ENCODE data around the gene BTG3.

BTG3 gene, protein sequence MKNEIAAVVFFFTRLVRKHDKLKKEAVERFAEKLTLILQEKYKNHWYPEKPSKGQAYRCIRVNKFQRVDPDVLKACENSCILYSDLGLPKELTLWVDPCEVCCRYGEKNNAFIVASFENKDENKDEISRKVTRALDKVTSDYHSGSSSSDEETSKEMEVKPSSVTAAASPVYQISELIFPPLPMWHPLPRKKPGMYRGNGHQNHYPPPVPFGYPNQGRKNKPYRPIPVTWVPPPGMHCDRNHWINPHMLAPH

DNA sequence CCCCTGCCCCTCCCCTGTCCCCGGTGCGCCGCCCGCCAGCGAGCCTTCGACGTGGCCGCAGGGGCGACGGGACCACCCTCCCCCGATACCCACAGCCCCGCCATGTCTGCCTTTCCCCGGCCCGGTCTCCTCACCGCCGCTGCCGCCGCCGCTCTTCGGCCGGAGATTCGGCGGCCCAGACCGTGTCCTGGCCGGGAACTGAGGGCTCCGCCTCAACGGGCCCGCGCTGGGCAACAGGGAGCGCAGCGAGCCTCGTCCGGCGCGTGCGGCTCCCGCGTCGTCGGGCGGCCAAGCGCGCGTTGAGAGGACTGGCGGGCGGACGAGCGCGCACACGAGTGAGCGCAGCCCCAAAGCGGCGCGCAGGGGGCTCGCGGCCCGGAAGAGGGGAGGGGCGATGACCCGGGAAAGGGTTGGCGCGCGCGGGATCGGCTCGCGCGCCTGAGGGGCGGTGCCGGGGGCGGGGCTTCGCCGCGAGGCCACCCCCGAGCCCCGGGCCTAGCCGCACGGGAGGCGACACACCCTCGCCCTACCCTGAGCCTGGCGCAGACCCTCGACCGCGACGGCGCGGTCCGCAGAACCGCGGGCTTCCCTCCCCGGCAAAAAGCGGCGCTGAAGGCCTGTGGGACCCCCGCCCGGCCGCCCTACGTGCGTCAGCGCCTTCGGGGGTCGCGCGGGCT is at the start of gene BTG3:
BTG3 (minus strand) TSS at position 337 of the 677 bp plus-strand sequence. CDS start 3,757 bp downstream, outside the sequence.
- peak; percentile 51 to 73 (median 60) for DNase-seq

DNA sequence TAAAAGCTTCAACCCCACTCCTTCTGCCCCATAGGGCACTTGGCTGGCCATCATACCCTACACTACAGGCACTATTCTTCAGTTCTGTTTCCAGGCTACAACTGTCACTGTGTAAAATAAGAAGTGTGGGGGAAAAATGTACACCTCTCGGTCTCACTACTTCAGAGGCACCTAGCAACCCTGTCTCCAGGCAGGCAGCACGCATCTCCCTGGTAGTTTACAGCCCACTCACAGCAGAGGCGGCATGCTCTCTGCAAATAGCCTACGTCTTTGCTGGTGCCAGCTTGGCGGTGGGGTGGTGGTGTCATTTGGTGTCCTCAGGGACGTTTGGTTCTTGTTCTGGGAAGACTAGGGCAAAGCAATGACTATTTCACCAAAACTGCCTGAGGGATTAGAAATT is 48.2 kb upstream of the BTG3 start:
- DNase-seq: no peak

DNA sequence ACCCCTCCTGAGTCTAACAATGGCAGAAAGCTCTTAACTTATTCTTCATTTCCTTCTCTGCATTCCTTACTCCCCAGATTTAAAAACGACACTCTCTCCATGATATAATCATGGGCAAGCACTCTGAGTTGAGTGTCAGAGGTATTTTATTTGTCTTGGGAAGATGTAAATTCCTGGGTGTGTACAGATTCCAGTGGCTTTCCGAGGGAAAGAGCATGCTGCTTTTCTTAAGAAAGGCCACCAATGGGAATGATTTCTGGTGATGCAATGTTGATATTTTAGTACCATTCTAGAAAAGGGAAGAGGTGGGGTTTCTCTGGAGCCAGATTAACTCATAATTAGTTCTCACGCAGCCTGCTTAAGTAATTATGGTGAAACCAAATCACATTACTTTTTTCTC is 47.8 kb upstream of the BTG3 start:
- no peak for DNase-seq

DNA sequence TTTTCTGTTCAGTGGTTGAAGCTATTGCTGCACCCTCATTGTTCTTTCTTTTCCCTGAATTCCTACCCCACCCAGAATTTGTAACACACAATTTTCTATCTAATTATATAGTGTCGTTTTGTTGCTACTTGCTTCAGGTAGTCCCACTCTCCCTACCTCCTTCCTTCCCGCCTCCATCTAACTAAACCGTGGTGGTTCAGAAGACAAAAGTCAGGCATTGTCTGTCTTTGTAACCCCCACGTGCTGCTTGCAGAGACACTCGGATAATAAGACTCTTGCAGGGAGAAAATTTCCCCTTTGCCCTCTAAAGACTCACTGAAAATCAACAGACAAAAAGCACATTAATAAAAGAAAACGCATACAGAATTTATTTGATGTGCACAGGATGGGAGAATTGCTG is 46.2 kb upstream of the BTG3 start:
- DNase-seq: no peak

DNA sequence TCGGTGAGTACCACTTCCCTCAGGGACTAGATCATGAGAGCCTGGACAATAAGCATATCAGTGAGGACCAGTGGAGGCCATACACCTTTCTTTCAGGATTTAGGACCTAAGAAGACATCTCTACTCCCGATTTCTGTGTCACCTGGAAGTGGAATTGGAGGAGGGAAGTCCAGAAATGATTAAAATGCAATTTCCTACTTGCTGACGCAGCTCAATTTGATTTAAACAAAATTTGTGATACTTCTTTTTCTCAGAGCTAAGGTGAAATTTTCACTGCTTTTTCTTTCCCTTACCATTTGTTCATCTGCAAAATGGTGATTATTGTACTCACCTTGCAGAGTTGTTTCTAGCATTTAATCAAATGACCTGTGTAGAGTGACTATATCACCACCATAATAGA is 38.8 kb upstream of the BTG3 start:
- no peak for DNase-seq

DNA sequence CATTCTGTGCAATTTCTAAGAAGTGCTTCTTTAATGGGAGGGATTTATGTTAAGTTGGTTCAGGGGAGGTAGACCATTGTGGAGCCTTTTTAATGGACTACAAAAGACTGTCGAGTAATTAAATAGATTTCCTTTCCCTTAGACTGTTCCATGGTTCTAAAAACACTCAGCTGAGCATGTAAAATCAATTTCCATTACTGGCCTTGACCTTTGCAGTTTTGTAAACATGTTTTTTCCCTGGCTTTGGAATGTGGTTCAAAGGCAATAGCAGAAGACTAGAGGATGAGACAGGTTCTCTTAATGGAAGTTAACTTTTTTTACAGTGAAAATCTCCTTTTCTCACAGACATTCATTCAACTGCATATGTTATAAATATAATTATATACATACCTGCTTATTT is 37.6 kb upstream of the BTG3 start:
- DNase-seq: no peak

DNA sequence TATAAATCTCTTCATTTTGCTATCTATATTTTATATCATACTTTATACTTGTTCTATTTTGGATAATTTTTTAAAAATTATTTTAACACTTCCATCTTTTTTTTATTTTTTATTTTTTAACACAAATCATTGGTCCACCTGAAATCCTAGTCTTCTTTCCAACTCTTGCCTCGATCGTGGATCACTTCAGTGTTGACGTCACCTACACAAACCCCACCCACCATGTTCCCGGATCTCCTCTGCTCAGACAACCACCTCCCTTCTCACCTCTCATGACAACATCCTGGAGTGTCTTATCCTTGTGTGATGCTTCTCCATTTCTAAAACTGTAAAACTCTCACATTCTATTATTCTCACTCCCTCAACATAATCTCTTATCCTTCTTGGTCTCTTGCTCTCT is 34.1 kb upstream of the BTG3 start:
- no peak for DNase-seq

DNA sequence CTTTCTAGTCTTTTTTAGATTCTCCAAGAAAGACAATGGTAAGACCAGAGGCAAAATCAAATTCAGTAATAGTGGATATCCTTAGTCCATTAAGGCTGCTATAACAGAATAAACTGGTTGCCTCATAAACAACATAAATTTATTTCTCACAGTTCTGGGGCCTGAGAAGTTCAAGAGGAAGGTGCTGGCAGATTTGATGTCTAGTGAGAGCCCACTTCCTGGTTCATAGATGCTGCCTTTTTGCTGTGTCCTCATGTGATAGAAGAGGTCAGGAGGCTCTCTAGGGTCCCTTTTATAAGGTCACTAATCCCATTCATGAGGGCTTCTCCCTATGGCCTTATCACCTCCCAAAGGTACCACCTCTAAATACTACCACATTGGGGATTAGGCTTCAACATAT is 31.5 kb upstream of the BTG3 start:
- DNase-seq: no peak

DNA sequence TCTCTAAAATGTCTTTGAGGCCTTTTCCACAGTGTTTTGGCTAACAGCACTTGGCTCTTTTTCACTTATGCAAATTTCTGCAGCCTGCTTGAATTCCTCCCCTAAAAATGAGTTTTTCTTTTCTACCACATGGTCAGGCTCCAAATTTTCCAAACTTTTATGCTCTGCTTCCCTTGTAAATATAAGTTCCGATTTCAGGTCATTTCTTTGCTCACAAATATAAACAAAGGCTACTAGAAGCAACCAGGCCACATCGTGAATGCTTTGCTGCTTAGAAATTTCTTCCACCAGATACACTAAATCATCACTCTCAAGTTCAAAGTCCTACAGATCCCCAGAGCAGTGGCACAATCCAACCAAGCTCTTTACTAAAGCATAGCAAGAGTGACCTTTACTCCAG is 28.1 kb upstream of the BTG3 start:
- DNase-seq: no peak

DNA sequence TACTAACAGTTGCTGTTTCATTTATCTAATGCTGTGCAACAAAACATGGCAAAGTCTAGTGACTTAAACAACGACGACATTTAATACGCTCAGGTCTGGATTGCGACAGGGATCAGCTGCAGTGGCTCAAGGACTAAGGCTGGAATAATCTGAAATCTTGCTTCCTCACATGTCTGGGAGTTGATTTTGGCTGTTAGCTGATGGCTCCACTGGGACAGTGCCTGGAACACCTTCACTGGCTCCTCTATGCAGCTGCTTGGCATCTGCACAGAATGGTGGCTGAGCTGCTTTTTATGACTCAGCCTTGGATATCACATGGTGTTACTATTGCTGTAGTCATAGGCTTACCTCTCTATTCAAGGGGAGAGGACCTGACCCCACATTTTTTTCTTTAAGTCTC is 24.0 kb upstream of the BTG3 start:
- DNase-seq: no peak

DNA sequence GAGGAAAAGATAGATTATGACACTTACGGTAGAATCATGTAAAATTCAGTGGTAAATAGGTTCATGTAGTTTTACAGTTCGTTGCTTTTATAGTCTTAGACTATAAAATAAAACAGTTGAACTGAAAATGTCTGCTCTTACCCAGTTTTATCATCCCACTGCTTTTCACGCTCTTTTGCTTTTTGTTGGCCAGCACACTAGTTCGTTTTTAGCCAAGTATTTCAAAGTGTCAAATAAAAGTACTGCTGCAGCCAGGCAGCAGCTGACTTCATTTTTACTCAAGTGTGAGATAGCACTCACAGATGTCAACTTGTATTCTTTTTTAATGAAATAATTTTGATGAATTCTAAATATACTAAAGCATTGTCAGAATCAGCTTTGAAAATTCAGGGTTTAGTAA is 18.5 kb upstream of the BTG3 start:
- DNase-seq: no peak

DNA sequence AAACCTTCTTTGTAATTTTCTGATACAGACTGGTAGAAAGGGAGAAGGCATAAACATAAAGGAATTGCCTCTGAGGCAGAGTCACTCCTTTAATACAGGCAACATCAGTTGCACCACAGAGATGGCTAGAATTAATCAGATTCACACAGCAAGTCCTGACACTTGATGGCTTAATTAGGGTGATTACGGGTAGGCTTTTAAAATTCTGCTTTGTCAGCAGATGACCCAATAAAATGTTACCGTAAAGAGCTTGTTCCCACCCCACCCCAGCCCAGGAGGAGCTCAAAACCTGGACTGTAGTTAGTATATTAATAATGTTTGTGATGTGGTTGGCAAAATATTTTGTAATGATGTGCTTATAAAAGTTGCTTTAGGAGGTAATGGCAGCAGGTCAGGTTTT is 9.3 kb upstream of the BTG3 start:
- no peak for DNase-seq

DNA sequence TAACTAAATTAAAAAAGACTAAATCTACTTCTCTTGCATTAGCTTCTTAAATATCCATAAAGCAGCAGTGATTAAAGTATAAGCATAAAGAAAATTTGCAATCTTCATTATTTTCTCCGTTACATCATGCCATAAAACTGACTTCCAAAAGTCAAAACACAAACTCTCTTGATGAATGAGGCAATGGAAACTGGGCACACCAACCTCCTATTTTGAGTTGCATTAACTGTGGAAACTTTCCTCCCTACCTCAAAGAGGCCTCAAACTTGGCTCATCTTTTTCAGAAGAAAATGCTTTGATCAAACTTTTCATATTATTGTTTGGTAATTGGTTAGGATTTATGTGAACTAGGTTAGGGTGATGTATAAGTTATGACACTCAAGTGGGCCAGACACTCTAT is 4.1 kb upstream of the BTG3 start:
- DNase-seq: no peak

DNA sequence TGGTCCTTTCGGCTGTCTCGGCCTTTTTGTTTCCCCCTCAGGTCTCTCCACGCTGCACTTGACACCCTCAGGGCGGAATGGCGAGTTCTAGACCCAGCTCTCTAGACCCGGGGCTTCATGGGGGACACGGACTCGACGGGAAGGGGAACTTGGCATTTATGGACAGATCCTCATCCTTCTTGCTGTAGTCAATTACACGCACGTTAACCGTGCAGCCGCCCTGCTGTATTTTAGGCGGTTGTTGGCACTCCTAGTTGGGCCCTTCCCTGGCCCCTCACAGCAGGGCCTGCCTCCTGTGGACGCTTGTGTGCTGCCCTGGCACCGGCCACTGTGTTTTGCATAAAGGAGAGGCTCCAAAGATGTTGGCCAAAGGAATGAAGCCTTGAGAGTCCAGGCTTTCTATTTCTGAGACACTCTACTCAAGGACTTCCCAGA is 558 bp upstream of the BTG3 start:
- peak in 1 of 4 experiments; percentile 9 for DNase-seq

DNA sequence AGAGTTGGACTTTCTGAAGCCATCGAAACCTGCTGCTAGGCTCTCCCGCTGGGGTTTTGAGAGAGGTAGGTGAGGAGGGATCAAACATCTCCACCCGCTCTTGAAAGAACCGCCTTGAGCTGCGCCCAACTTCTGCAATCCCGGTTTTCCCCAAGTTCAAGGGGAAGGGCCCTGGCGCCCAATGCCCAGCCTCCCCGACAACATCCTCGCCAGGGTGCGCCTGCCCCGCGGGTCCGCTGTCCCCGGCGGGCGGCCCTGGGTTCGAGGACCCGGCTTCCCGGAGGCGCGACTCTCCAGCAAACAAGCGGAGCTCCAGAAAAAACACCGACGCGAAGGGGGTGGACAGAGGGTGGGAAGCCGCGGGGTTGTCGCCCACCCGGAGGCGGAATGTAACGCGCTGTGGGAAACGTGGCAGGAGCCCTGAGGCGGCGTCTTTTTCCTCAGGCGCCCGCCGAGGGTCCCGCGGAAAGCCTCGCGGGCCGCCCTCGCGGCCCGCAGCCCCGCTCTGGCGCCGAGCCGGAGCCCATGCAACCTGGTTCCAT is 607 bp downstream of the BTG3 start:
- DNase-seq: peak in 1 of 4 experiments; percentile 17

DNA sequence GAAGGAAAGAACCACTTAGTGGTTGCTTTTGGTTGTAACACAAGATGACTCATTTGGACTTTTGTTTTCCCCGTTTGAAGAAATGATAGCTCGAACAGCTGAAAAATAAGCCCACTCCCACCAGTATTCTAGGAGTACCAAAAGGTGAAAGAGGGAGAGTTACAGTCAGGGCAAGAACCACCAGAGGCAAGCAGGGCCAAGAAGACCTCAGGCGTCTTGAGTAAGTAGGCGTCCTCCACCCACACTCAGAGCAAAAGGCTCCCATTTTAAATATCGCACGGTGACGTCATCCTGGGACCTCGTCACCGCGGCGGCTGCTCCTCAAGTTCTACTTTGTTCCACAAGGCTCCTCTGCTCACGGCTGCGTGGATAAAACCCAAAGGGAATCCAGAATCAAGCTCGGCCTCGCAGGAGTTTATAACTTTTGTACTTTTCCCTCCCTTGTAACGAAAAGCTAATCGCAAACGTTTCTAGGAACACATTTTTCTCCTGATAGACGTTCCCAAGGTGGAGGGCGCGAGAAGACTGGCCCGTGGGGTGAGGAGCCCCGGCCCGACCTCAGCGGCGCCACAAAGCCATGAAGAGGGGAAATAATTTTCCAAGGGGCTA is 1.2 kb downstream of the BTG3 start:
- DNase-seq: peak; percentile 23 to 51 (median 40)

DNA sequence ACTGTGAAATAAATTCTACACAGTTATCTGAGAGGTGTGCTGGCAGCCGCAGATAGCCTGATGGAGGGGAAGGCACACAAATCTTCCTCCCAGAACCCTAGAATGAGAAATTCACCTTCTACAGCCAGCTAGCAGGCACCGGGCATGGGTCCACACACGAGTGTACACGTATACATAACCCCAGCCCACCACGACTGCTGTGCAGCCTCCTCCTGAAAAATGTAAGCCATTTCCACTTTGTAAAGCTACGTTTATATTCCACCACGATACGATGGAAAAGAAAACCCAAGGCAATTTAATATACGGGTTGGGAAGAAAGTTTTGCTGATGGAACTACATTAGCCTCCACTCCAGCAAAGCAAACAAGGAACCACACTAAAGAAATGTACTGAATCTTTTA is 1.8 kb downstream of the BTG3 start:
- DNase-seq: no peak

DNA sequence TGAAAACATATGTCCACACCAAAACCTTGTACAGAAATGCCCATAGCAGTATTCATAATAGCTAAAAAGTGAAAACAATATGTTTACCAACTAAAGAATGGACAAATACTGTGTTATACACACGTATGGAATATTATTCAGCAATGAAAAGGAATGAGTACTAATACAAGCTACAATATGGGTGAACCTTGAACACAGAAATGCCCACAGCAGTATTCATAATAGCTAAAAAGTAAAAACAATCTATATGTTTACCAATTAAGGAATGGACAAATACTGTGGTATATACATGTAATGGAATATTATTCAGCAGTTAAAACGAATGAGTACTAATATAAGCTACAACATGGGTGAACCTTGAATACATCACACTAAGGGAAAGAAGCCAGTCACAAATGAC is 3.0 kb downstream of the BTG3 start:
- DNase-seq: no peak

DNA sequence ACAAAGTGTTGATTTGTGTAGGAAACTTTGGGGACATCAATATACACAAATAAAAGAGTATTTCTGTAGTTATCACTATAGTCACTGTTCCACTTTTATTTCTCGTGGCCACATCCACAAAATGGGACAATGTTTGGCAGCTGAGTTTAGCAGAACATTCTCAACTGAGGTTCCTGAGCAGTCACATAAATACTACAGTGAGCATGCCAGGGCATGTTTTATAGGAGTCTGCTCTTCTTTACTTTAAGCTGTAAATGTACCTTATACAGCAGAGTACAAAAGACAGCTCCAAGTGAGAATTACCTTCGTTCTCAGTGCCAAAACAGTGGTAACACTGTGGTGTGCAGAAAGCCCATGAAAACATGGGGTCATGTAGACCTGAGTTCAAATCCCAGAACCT is 5.0 kb downstream of the BTG3 start:
- no peak for DNase-seq

DNA sequence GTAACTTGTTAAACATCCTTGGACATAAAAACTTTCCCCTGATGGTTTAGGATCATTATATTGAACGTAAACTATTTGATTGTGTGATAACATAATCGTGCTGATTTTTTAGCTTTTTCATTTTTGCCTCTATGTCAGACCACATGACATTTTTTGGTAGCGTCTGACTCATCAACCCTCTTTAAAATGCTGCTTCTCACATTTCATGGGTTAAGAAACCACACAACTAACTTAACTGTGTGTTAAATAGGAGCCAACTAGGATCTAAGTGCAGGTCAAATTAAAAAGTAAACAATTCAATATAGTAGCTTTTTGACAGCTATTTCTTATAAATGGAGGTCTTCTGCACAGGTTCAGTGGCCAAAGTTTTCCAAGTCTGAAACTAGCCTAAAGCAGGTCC is 9.8 kb downstream of the BTG3 start:
- DNase-seq: no peak

DNA sequence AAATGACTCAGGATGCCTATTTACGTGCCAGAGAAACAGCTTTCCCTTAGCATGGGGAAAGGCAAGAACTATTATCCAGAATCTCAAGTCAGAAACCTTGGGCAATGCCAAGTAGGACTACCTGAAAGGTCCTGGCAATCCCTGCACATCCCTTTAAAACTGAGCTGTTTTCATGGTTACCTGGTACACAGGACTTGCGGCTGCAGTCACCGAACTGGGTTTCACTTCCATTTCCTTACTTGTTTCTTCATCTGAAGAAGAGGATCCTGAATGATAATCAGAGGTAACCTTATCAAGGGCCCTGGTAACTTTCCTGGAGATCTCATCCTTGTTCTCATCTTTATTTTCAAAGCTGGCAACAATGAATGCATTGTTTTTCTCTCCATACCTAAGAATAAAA is 14.3 kb downstream of the BTG3 start:
- no peak for DNase-seq

DNA sequence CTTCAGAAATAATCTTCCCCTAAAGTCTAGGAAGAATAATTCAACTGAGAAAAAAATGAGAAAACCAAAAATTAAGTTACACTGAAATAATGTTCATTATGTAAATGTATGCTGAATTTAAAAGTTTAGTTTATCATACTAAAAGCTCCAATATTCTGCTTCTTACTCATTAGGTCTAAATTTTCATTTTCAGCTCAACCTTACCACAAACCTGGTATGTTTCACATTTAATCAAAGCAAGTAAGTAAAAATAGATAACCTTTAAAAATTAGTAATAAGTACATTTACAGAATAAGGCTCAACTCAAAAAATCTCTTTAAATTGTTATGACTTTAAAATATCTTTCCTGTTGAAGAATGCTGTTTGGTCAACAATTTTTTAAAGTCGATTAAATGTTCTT is 15.0 kb downstream of the BTG3 start:
- no peak for DNase-seq

DNA sequence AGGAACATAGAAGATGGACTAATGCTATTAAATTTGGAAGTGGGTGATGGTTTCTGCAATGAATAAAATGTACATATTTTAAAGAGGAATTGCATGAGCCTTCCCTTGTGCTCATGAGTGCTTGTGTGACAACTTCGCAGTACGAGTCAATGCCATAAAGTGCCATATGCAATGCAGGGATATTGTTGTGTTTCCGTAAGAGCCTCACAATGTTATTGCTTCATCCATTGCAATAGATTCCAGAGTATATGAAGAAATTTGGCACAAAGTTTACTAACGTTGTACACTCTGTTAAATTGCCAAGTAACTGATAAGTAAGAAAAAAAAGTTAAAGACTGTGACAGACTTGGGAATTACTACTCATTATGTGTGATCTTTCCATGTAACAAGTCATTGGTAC is 22.3 kb downstream of the BTG3 start:
- no peak for DNase-seq

DNA sequence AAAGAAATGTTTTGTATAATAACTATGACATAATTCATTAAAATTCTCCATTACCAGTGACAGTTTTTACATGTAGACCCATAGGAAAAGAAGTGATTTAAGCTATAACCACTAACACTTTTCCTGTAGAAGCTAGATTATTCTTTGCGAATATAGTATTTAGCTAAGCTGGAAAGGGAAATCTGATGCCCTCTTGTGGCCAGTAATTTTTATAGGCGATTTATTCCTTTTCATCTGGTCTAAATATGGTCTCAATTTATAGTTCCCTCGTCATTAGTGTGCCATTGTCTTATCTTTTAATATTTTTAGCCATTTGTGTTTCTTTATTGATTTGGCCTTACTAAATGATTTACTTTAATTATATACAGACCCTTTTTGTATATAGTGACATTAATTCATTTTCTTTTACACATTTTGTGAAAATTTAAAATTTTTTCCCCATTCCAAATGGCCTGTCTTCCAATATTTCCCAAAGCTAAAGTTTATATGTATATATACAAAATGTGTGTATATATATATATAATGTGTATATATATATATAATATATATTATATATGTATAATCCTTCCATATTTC is 26.7 kb downstream of the BTG3 start:
- no peak for DNase-seq
